ENCODE results near the gene TBC1D5.

TBC1D5 gene

GRCh38 chr3:17336291-17336690 is 406.1 kb downstream of the TBC1D5 start:
- no peak for DNase-seq

- DNase-seq, result no peak
These were observed 408.5 kb downstream of the TBC1D5 start for GRCh38 chr3:17333893-17334292.

- DNase-seq, result no peak
These were observed 409.0 kb downstream of the TBC1D5 start for GRCh38 chr3:17333446-17333845.

DNA sequence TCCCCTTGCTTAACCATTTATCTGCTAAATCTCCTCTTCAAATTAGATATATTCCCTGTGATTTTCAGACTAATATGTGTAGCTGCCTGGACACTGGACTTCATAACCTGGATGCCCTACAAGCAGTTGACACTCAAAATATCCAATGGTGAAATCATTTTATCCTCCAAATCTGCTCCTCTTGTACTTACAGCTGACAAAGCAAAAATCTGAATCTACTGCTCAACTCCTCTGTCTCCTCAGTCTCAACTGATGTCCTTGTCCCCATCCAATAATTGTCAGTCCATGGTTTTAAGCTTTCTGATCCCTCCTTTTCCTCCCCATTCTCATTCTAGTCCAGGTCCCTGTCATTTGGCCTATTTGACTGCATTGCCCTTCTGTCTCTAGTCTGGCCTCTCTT is 411.8 kb downstream of the TBC1D5 start:
- DNase-seq, result no peak

DNA sequence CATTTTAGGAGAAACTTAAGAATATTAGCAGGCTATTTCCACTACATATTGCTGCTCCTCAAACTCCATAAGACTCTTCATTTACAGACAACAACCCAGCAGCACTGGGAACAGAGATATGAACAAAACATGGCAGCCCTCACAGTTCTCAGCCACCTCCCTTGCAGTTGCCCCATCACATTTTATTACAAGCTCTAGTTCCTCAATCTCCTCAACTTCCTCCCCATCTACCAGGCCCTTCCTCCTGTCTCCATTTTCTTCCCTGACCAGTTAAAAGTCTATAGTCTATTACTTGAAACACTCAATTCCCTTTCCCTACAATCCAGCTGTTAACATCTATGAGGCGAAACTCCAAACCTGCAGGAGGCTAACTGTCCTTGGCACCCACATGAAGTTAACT is 412.5 kb downstream of the TBC1D5 start:
- no peak for DNase-seq

DNA sequence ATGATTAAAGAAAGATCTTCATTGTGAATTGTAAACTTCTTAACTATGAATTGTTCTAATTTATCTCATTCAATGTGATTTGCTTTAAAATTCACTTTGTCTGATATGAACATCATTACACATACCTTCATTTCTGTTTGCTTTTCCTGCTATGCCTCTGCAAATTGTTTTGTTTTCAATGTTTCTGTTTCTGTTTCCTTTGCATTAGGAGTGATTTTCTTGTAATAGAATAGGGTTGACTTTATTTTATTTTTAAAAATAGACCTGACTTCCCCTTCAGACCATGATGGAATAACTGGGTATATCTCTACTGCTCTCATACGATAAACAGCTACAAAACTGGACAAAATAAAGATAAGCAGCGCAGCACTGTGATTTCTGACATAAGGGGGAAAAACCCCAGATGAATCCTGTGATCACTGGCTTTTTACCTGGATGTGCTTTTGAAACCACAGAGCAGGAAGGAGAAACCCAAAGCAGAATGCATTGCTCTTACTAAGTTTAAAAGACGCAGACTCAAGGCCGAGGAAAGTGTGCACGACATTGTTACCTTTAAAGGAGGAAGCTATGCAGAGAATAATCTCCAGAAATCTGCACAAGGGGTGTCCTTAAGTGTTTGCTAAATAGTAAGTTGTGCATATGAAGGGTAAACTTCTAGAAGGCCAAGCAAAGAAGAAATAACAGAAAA is 420.2 kb downstream of the TBC1D5 start:
- DNase-seq, result no peak

DNA sequence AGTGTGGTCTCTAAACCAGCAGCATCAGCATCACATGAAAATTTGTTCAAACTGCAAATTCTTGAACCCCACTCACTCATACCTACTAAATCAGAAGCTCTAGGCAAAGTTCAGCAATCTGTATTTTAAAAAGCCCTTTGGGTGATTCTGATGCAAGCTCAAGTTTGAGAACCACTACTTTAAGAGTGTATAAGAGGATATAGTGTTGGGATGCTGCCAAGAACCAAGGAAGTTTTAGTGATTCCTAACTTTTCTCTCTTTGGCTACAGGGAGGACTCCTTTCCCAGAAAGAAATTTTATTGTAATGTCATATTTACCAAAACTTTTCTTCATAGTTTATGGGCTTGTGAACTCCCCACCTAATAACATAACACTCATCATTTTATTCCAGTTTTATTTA is 422.2 kb downstream of the TBC1D5 start:
- no peak for DNase-seq

- no peak for DNase-seq
These were observed 426.5 kb downstream of the TBC1D5 start for GRCh38 chr3:17315897-17316296.

GRCh38 chr3:17314171-17314570 is 428.3 kb downstream of the TBC1D5 start:
- DNase-seq, result no peak

- DNase-seq, result no peak
These were observed 428.7 kb downstream of the TBC1D5 start for GRCh38 chr3:17313746-17314145.

DNA sequence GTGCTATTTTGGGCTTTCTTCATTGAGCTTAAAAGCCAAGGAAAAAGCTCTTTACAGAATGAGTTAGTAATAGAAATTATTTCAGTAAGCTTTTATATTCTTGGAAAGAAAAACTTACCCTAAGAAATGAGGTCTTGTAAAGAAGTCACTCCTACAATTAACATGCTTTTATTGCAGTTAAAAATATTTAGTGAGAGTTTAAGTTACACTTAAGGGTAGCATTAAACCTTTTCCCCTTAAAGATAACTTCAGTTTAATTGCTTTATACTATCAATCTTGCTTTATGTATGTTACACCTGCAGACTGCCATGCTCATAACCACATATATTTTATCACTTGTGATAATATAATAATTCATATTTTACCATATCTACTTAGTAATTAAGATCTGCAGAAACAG is 431.4 kb downstream of the TBC1D5 start:
- DNase-seq, result no peak

DNA sequence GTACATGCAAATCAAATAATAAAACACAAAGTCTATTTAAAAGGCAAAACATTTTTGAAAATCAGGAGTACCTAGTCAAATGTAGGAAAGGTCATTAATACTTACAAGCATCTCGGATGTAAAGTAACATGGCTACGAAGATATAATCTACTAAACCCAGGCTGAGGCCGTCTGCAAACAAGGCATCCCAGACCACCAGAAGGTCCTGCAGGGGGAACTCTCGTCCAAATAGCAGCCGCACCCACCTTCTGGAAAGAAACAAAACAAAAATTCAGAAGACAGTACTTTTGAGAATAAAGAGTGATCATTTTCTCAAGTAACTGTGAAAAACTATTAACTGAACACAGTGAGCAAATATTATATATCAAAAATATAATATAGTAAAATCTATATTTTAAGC is 434.5 kb downstream of the TBC1D5 start:
- DNase-seq, result no peak

DNA sequence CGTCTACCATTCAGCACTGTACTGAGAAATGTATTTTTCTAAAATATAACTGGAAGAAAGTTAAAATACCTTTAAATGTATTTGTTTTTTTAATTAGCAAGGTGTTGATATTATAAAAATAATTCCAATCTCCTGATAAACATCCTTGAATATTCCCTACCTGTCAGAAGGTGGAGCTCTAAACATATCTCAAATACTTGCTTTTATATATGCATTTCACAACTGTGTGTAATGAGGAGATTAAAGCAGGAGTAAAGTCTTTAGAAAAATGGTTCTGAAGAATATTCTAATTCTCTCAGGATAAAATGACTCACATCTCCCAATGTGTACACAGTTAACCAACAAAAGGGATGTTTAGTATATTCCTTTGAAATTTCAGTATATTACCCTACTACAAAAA is 434.9 kb downstream of the TBC1D5 start:
- DNase-seq, result no peak

- no peak for DNase-seq
These were observed 437.5 kb downstream of the TBC1D5 start for GRCh38 chr3:17304969-17305368.

DNA sequence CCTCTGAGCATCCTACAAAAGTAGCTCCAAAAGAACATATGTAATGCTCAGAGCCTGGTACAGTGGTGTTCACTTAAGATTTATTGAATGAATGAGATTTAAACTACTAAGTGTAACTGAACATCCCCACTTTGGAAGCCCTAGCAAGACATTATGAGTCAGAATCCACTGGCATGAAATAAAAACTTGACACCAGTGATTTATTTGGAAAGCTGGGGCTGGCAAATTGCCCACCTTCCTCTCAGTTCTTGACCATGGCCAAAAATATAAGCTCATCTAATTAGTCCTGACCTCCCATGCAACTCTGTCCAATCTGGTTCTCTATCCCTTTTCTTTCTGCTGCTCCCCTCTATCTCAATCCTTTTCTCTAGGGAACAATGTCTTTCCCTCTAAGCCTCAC is 439.7 kb downstream of the TBC1D5 start:
- DNase-seq, result peak; percentile 4

GRCh38 chr3:17302170-17302569 is 440.3 kb downstream of the TBC1D5 start:
- DNase-seq, result no peak

GRCh38 chr3:17301271-17301670 is 441.2 kb downstream of the TBC1D5 start:
- no peak for DNase-seq

DNA sequence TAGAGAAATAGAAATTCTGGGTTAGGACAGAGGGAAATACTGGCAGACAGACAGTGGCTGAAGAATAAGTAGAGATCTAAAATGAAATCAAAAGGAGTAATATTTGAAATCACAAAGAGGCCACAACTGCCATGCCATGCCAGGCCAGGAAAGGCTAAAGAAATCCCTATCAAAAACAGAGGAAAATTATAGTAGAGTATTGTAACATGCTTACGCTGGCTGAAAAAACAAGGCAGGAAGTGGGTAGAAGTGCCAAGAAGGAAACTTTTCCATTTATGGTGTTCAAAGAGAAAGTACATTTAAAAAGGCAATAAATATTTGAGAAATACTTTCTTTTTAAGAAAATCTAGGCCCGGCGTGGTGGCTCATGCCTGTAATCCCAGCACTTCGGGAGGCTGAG is 442.0 kb downstream of the TBC1D5 start:
- DNase-seq, result no peak

- DNase-seq, result no peak
These were observed 444.4 kb downstream of the TBC1D5 start for GRCh38 chr3:17298038-17298437.

DNA sequence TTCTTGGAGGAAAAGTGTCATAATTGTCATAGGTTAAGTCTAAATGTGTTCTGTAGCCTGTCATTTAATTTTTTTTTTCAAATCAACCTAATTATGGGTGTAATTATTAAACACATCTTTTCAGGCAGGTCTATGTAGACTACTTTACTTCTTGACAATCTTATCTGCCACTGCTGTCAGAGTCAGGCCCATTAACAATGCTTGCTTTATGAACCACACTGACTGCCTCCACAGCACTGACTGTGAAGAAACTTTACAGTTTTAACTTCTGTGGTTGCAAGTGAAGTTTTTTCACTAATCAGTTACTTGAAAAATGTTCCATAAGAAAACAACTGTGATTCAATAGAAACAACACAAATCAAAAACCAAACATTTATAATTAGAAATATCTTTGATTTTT is 449.9 kb downstream of the TBC1D5 start:
- DNase-seq, result no peak

DNA sequence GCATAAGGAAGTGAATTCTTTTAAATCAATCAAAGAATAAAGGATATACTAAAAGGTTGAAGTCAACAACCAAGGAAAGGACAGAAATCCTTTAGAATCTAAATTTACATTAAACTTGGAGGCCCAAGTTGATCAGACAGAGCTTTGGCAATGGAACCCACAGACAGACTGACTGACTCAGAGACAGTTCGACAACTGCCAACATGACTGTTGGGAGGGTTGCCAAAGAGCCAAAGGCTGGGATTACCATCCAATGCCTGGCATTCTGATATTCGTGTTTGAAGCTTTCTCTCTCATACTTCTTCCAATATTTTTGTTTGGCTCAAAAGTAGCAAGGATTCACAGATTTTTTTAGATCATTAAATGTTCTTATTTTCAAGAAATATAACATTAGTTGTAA is 451.5 kb downstream of the TBC1D5 start:
- no peak for DNase-seq

- DNase-seq, result no peak
These were observed 453.5 kb downstream of the TBC1D5 start for GRCh38 chr3:17288839-17289399.

DNA sequence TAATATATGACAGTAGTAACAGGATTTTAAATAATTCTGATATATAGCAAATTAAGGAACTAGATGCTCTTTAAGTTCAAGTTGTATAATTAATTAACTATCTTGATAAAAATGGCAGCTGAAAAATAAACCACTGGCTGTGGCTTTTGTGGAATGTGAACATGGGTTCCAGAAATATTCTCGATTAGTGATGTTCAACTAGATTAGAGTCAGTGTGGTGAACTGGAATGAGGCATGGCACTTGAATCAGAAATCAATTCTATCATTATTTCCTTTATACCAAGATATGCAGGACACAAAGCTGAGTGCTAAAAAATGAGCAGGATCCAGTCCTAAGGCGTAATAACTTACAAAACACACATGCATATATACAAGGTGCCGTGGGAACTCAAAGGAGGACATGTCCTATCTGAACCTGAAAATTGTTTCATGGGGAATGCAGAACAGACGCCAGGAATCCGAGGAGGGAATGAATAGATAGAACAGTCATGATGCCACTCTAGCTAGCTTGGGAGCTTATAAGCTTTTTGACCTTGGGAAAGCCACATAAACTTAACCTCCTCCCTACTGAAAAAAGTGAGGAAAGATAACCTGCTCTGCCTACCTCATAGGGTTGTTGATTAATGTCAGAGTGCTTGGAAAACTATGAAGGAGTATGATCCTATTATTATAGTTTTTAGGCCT is 455.3 kb downstream of the TBC1D5 start:
- DNase-seq, result no peak

DNA sequence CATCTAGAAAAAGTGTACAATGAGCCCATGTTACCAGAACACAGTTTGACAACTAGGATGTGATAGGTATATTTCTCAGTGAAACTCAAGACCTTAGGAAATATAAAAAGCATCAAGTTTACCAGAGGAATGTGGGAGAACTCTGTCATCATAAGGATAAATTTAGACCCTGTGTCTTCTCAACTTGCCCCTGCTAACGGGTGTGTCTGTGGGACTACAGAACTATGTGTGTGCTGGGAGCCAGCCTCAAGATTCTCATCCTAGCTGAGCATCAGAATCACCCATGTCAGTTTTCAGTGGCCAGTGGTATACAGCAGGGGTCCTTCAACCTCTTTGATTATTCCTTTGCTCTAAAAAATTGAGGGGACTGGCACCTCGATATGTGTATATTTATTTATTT is 464.4 kb downstream of the TBC1D5 start:
- no peak for DNase-seq

- no peak for DNase-seq
These were observed 475.6 kb downstream of the TBC1D5 start for GRCh38 chr3:17266846-17267245.

Data from kidney glomerular epithelial cell (primary cell).